Liver (tissue), 3 donors: ENCODE results near the gene GRIA3.

ENCODE experiments used
- ATF3 ChIP-seq: IDR thresholded peaks from 2 replicates; pipeline ENCODE4 v1.6.1; 2016; ENCODE audit warnings: antibody characterized with exemption
- EGR1 ChIP-seq, 2 donors: IDR thresholded peaks; 2 replicates each; pipeline ENCODE4 v1.6.1; 2016 to 2018; ENCODE audit warnings: antibody characterized with exemption in 2 of 2, low read depth in 2 of 2
- FOXA2 ChIP-seq: IDR thresholded peaks from 2 replicates; pipeline ENCODE4 v1.6.1; 2016; ENCODE audit warnings: antibody characterized with exemption
- GABPA ChIP-seq, 2 donors: IDR thresholded peaks in 1 of 2; conservative IDR thresholded peaks in 1 of 2; 2 replicates each; pipeline ENCODE4 v1.6.1; 2016; ENCODE audit warnings: antibody characterized with exemption in 2 of 2, mild to moderate bottlenecking in 1 of 2, moderate library complexity in 1 of 2
- JUND ChIP-seq, 2 donors: IDR thresholded peaks; 2 replicates each; pipeline ENCODE4 v1.6.1; 2016; ENCODE audit warnings: antibody characterized with exemption in 2 of 2
- RAD21 ChIP-seq, 2 donors: IDR thresholded peaks; 2 replicates each; pipeline ENCODE4 v1.6.1; 2016; ENCODE audit warnings: antibody characterized with exemption in 2 of 2, mild to moderate bottlenecking in 2 of 2
- REST ChIP-seq: IDR thresholded peaks from 2 replicates; pipeline ENCODE4 v1.6.1; 2016; ENCODE audit warnings: antibody characterized with exemption, mild to moderate bottlenecking
- SP1 ChIP-seq: IDR thresholded peaks from 2 replicates; pipeline ENCODE4 v1.6.1; 2018; ENCODE audit warnings: antibody characterized with exemption, mild to moderate bottlenecking
- TAF1 ChIP-seq: conservative IDR thresholded peaks from 2 replicates; pipeline ENCODE4 v1.6.1; 2016; ENCODE audit warnings: antibody characterized with exemption, mild to moderate bottlenecking
- YY1 ChIP-seq: IDR thresholded peaks from 2 replicates; pipeline ENCODE4 v1.6.1; 2016; ENCODE audit warnings: antibody characterized with exemption, mild to moderate bottlenecking
- TF ChIP-seq, protein P1 (sequence below): fragments of 150-350 bp; IDR thresholded peaks from 2 replicates; pipeline ENCODE4 v1.5.1; 2017; ENCODE audit warnings: improper control_type of control experiment, low read depth, low read length; ENCODE audit not compliant: missing input control
- TF ChIP-seq, protein P2 (sequence below): IDR thresholded peaks from 2 replicates; pipeline ENCODE4 v1.6.1; 2016; ENCODE audit warnings: antibody characterized with exemption
- donor health status: healthy.
- donor health status: healthy.

DNA sequence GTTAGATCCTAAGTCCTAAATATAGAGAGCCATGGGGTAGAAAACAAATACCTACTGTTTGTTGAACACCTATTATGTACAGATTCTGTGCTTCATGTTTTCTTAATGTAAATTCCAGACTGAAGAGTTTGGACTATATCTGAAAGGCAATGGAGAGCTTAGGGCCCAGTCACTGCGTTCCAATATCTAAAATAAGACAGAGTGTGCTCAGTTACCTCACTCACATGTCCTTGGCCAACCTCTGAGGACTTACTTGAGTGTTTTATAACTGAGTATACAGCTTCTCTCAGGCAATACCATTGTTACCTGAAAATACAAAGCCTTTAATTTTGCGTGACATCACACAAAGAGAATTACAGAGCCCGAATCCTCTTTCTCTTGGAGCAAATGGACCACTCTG, 53.2 kb downstream of the GRIA3 start:
- TF ChIP-seq TAF1 (no peak), REST (no peak), EGR1 (IDR thresholded peaks at IDR 0.05; ENCODE audit: low read depth in 2 of 2) (no peak), RAD21 (IDR thresholded peaks at IDR 0.05) (no peak), SP1 (no peak), FOXA2 (no peak), JUND (IDR thresholded peaks at IDR 0.05) (no peak), YY1 (no peak), ATF3 (no peak), GABPA (IDR thresholded peaks at IDR 0.05 in 1 of 2, conservative IDR thresholded peaks at IDR 0.05 in 1 of 2) (no peak)
- TF ChIP-seq, protein P1, sequence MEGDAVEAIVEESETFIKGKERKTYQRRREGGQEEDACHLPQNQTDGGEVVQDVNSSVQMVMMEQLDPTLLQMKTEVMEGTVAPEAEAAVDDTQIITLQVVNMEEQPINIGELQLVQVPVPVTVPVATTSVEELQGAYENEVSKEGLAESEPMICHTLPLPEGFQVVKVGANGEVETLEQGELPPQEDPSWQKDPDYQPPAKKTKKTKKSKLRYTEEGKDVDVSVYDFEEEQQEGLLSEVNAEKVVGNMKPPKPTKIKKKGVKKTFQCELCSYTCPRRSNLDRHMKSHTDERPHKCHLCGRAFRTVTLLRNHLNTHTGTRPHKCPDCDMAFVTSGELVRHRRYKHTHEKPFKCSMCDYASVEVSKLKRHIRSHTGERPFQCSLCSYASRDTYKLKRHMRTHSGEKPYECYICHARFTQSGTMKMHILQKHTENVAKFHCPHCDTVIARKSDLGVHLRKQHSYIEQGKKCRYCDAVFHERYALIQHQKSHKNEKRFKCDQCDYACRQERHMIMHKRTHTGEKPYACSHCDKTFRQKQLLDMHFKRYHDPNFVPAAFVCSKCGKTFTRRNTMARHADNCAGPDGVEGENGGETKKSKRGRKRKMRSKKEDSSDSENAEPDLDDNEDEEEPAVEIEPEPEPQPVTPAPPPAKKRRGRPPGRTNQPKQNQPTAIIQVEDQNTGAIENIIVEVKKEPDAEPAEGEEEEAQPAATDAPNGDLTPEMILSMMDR = no peak
- TF ChIP-seq, protein P2, sequence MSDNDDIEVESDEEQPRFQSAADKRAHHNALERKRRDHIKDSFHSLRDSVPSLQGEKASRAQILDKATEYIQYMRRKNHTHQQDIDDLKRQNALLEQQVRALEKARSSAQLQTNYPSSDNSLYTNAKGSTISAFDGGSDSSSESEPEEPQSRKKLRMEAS = no peak
